ENCODE measurements around the gene PTPRD.

PTPRD gene

DNA sequence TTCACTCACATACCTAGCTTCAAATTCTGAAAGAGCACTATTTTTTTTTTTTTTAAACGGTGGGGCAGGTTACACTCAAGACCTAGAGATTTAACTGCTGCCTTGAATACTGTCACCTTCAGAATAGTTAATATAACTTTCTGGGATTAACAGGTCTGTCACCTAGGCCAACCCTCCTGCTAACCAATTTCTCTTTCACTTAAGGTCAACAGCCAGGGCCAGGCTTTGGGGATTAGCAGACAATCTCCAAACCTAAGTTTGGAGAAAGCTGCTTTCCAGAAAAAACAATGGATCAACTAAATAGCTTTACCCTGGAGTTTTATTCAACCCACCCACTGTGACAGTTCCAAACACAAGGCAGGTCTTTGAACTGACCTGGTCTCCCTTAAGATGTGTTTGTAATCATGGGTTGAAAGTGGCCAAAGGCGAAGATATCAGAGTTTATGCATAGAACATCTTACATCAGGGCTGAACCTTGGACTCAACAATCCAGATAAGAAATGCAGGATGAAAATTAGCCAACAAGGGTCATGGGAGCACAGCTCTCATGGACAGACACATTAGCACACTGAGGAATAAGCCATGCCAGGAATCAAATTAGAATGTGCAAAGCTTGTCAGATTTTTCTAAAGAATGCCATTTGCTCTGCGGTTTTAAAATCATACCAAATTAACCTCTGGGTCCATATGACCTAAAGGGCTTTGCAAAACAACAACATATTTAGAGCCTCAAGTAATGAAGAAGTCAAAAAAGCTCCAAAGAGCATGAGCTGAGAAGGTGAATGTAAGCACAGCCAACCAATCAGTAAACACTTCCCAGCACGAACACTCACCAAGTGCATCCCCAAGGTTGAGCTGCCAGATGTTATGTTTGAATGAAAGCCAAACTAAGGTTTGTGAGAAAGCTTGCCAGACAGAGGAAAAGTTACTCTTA lies 2274.7 kb downstream of the PTPRD start:
- no peak for TF ChIP-seq CTCF (IDR thresholded peaks at IDR 0.05; ENCODE audit: extremely low read depth, insufficient read depth, missing control alignments)
- in situ Hi-C loops (cut with MboI; ENCODE audit: low pct_unique_long_range_greater_than_20kb, low sequenced_read_pairs, unreplicated experiment) = no loop called here
- DNase-seq (ENCODE audit: low spot score) = no peak

DNA sequence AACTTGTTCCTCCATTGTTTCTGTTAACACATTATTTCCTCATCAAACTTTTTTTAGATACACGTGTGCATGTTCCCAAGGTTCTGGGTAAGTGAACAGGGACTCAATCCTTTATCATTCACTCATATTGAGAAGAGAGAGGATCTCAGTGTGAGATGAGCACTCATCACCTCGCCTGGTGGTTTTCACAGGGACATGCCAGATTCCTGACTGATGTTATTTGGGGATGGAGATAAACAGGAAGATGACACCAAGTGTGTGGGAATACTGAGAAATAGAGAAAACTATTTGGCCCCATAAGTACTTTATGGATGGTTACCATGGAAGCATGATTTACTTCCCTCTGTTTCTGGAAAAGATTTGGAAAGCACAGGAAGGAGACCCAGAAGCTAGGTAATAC lies 2279.9 kb downstream of the PTPRD start:
- TF ChIP-seq CTCF (IDR thresholded peaks at IDR 0.05; ENCODE audit: extremely low read depth, insufficient read depth, missing control alignments) = no peak
- in situ Hi-C loops (cut with MboI; ENCODE audit: low pct_unique_long_range_greater_than_20kb, low sequenced_read_pairs, unreplicated experiment) = no loop called here
- DNase-seq (ENCODE audit: low spot score) = no peak

- no peak for DNase-seq (ENCODE audit: low spot score)
- no peak for TF ChIP-seq CTCF (IDR thresholded peaks at IDR 0.05; ENCODE audit: extremely low read depth, insufficient read depth, missing control alignments)
- in situ Hi-C loops (cut with MboI; ENCODE audit: low pct_unique_long_range_greater_than_20kb, low sequenced_read_pairs, unreplicated experiment) = no loop called here
These were observed 2280.5 kb downstream of the PTPRD start for GRCh38 chr9:8332331-8332650.

DNA sequence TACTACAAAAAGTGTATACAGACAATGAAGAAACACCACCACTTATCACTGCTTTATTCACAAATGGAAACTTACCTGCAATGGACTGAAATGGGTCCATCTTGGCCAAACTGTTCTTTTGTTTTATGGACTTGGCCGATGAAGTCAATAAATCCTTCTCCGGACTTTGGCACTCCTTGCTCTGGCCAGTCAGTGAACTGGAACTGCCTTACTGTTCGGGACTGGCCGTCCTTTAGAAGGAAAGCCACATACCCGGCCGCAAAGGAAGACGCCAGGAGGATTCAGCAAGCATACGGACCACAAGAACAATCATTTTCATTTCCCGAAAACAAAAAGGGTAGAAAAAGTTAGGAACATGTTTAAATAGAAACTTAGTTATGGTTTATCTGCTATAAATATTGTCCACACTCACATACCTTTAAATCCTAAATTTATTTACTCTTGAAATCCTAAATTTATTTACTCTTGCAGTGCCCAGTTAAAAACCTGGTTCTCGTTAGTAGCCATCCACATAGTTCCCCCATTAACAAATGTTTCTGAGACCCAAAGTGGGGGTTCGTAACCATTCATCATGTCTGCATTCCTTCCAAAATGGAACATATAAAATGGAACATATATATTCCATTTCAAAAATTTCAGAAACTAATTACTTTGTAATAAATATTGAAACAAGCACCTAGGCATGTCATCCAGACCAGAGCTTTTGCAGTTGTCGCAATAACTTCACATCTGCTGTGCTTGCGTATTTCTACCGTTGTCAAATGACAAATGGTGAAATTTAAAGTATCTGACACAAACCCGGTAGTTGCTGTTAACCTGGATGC lies 2281.1 kb downstream of the PTPRD start:
- no peak for TF ChIP-seq CTCF (IDR thresholded peaks at IDR 0.05; ENCODE audit: extremely low read depth, insufficient read depth, missing control alignments)
- in situ Hi-C loops (cut with MboI; ENCODE audit: low pct_unique_long_range_greater_than_20kb, low sequenced_read_pairs, unreplicated experiment) = no loop called here
- DNase-seq (ENCODE audit: low spot score) = no peak

GRCh38 chr9:8329561-8330283 lies 2283.1 kb downstream of the PTPRD start:
- in situ Hi-C loops (cut with MboI; ENCODE audit: low pct_unique_long_range_greater_than_20kb, low sequenced_read_pairs, unreplicated experiment) = no loop called here
- no peak for TF ChIP-seq CTCF (IDR thresholded peaks at IDR 0.05; ENCODE audit: extremely low read depth, insufficient read depth, missing control alignments)
- no peak for DNase-seq (ENCODE audit: low spot score)

DNA sequence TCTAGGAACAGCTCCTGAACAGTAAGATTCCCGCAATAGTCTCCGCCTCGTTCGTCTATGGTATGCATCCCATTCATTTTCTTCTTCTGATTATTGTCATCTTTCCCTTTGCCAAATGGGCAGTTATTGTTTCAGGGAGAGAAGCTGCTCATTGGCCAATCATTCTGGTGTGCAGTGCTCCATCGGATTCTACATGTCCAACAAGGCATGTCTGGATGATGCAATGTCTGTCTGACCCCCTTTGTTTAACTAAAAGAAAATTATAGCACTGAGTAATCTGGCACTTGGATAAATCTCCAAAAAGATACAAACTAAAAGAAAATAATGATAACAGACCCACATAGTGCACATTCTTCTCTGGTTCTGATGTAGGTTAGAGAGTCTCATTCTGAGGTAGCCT lies 2297.6 kb downstream of the PTPRD start:
- no peak for DNase-seq (ENCODE audit: low spot score)
- TF ChIP-seq CTCF (IDR thresholded peaks at IDR 0.05; ENCODE audit: extremely low read depth, insufficient read depth, missing control alignments) = no peak
- in situ Hi-C loops (cut with MboI; ENCODE audit: low pct_unique_long_range_greater_than_20kb, low sequenced_read_pairs, unreplicated experiment) = no loop called here

All from GM13977 (cell line).